HG03575 (cell line): ENCODE measurements around the gene MBOAT2.
"Not testable (repeated sequence)": the region's sequence is repeated elsewhere in the genome, so short reads cannot be mapped to it uniquely, and the experiment has no call there.

ENCODE experiments used
- ATAC-seq: cut with Tn5 transposase; IDR thresholded peaks from one replicate; pipeline ENCODE4 v1.9.1; 2021; ENCODE audit not compliant: unreplicated experiment, insufficient number of reproducible peaks, low FRiP score; ENCODE audit errors: extremely low read depth

MBOAT2 gene

DNA sequence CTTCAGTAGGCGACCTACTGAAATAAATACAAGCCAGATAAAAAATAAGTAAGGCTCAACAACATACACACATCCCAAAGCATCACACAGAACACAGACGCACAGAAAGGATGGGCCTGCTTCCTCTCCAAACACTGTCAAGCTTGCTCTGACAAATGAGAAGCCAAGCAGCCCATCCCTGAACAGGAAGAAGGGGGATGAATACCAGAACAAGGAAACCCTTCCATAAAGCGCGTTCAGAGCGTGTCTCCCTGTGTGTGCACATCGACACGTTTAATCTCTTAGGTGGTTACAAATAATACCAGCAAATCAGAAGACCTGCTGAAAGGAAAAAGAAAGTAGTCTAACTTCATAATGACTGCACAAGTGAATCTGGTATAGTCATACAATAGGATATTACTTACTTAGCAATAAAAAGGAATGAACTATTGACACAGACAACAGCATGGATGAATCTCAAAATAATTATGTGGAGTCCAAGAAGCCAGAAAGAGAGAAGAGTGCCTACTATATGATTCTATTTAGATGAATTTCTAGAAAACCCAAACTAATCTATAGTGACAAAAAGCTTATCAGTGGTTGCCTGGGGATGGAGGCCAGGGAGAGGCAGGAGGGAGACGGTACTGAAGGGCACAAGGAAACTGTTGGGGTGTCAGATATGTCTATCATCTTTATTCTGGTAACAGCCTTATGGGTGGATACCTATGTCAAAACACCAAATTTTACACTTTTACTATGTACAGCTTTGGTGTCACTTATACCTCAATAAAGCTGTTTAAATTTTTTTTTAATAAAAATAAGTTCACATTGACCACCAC, 26.8 kb downstream of the MBOAT2 start:
- ATAC-seq = no peak

GRCh38 chr2:8974016-8974415, 29.5 kb downstream of the MBOAT2 start:
- ATAC-seq = no peak

DNA sequence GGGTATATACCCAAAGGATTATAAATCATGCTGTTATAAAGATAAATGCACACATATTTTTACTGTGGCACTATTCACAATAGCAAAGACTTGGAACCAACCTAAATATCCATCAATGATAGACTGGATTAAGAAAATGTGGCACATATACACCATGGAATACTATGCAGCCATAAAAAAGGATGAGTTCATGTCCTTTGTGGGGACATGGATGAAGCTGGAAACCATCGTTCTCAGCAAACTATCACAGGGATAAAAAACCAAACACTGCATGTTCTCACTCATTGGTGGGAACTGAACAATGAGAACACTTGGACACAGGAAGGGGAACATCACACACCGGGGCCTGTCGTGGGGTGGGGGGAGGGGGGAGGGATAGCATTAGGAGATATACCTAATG, 30.5 kb downstream of the MBOAT2 start:
- ATAC-seq = not testable (repeated sequence)

- not testable (repeated sequence) for ATAC-seq
Measured at GRCh38 chr2:8972535-8972934, 30.9 kb downstream of the MBOAT2 start.

GRCh38 chr2:8969348-8969747, 34.1 kb downstream of the MBOAT2 start:
- ATAC-seq = not testable (repeated sequence)

DNA sequence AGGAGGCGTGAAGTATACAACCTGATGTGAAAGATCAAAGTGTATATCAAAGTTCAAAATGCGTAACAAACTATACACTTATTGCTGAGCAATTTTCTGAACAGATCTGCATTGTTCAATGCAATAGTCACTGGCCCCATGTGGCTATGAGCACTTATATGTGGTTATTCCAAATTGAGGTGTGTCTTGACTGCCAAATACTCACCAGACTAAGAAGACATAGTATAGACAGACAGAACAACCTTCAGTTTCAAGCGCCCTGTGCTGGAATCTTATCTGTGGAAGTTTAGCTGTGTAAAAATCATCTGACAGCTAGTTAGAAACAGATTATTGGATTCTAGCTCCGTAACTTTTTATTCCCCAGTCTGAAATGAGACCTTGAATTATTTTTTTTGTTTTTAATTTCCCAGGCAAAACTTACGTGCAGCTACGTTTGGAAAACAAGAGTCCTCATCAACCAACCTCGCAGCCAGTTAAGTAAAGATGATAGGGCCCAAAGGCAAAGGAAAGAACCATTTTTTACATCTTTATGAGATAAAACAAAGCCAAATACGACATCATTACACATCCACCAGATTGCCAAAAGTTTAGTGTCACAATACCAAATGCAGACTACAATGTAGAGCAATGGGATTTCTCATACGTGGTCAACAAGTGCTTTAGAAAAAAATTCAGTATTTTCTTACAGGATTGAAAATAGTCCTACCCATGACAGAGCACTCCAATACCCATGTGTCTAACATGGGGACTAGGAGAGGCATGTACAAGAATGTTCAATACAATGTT, 37.2 kb downstream of the MBOAT2 start:
- ATAC-seq = no peak

- ATAC-seq = no peak
Measured at GRCh38 chr2:8965216-8965969, 38.1 kb downstream of the MBOAT2 start.

- no peak for ATAC-seq
Measured at GRCh38 chr2:8962890-8963289, 40.6 kb downstream of the MBOAT2 start.

DNA sequence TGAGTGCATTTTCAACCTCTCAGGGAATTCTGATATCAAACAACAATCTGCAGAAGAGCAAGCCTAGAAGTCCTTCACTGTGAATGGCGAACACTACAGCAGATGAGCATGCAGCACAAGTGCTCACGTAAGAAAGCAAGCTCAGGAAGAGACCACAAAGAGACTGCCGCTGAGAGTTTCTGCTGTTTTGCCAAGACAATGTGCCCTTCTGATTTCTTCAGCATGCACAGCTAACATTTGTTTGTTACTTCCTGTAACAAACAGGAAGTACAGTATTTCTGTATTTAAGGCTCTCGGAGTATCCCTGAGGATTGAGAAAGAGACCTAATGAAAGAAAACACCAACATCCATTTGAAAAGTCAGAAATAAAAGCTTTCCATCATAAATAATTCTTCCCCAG, 45.9 kb downstream of the MBOAT2 start:
- ATAC-seq = no peak

DNA sequence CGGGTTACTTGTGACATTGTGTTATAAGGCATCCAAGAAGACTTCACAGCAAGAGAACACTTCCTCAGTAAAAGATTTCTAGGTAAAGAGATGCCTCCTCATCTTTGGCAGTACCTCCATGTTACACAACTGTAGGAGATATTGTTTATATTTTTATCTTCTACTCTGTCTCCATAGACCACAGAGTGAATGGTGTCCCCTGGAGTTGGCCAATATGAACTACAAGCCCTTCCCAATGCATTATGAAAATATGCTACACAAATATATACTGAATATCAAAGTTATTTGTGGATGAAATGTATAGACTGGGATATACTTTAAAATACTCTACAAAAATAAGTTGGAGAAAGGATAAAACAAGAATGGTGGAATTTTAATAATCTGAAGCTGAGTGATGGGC, 46.7 kb downstream of the MBOAT2 start:
- ATAC-seq = no peak

DNA sequence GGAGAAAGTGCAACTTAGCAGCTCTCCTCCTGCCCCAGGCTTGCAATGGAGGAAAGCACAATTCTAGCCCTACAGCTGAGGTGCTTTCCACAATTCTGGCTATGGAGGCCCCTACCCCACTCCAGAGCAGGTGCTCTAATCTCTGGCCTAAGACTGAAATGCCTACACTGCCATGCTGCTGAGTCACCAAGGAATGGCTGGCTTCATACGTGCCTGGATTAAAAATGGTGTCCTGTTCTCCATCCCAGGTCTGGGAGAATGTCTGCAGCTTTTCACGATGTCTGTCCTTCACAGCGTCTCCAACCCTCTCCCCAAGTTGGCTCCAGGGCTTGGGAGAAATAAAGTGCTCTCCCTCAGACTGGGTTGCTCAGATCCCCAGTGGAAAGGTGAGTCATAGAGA, 48.5 kb downstream of the MBOAT2 start:
- ATAC-seq = no peak

GRCh38 chr2:8953525-8953924, 50.0 kb downstream of the MBOAT2 start:
- no peak for ATAC-seq

GRCh38 chr2:8939486-8940114, 63.9 kb downstream of the MBOAT2 start:
- no peak for ATAC-seq

DNA sequence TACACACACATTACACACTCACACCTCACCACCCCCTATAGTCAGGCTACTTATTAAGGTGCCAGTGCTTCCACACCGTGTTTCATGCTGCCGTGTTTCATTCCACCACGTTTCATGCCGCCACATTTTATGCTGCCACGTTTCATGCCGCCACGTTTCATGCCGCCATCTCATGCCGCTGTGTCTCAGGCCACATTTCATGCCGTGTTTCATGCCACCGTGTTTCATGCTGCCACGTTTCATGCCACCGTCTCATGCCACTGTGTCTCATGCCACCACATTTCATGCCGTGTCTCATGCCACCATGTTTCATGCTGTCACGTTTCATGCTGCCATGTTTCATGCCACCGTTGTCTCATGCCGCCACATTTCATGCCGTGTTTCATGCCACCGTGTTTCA, 65.1 kb downstream of the MBOAT2 start:
- ATAC-seq = no peak

- ATAC-seq = no peak
Measured at GRCh38 chr2:8935982-8936381, 67.5 kb downstream of the MBOAT2 start.

- no peak for ATAC-seq
Measured at GRCh38 chr2:8934338-8934737, 69.1 kb downstream of the MBOAT2 start.

GRCh38 chr2:8932702-8933101, 70.8 kb downstream of the MBOAT2 start:
- ATAC-seq = no peak

DNA sequence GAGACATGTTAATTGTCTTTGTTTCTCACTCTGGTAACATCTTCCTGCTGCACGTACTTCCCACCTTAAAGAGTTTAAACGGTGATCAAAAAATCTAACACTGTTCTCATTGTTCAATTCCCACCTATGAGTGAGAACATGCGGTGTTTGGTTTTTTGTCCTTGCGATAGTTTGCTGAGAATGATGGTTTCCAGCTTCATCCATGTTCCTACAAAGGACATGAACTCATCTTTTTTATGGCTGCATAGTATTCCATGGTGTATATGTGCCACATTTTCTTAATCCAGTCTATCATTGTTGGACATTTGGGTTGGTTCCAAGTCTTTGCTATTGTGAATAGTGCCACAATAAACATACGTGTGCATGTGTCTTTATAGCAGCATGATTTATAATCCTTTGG, 73.3 kb downstream of the MBOAT2 start:
- ATAC-seq = not testable (repeated sequence)

DNA sequence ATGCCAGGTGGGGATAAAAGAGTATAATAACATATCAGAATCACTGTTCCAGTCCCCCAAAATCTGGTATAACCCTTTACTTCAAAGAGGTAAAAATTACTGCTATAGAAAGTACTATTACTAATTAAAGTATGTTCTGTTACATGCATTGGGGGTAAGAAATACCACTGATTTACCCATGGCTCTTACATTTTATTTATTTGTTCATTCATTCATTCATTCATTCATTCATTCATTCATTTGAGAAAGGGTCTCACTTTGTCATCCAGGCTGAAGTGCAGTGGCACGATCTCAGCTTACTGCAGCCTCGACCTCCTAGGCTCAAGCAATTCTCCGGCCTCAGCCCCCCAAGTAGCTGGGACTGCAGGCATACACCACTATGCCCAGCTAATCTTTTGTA, 74.4 kb downstream of the MBOAT2 start:
- no peak for ATAC-seq
